ELF-1 (cell line): Measurements from ENCODE around the gene RPP40.
"Not testable (repeated sequence)": the region's sequence is repeated elsewhere in the genome, so short reads cannot be mapped to it uniquely, and the experiment has no call there.

Source experiments
- DNase-seq: peaks from one replicate; pipeline ENCODE4 v3.0.0-alpha.2; 2016; ENCODE audit warnings: low read depth, low spot score

RPP40 gene

GRCh38 chr6:5014072-5014561 is 10.3 kb upstream of the RPP40 start:
- DNase-seq = no peak

- no peak for DNase-seq
Measured at GRCh38 chr6:5012519-5012918, 8.7 kb upstream of the RPP40 start.

GRCh38 chr6:5011346-5011745 is 7.5 kb upstream of the RPP40 start:
- no peak for DNase-seq

GRCh38 chr6:5007531-5007930 is 3.7 kb upstream of the RPP40 start:
- no peak for DNase-seq

- DNase-seq = no peak
Measured at GRCh38 chr6:5006222-5006621, 2.4 kb upstream of the RPP40 start.

GRCh38 chr6:5005038-5005433 is 1.2 kb upstream of the RPP40 start:
- not testable (repeated sequence) for DNase-seq

GRCh38 chr6:5004373-5005037 is 668 bp upstream of the RPP40 start:
- no peak for DNase-seq

GRCh38 chr6:4999586-4999985 is 4.3 kb downstream of the RPP40 start:
- DNase-seq = no peak

GRCh38 chr6:4997862-4998261 is 6.0 kb downstream of the RPP40 start:
- no peak for DNase-seq

GRCh38 chr6:4994741-4995140 is 9.1 kb downstream of the RPP40 start:
- no peak for DNase-seq

- DNase-seq = no peak
Measured at GRCh38 chr6:4987432-4987831, 16.4 kb downstream of the RPP40 start.

- no peak for DNase-seq
Measured at GRCh38 chr6:4986999-4987398, 16.8 kb downstream of the RPP40 start.

GRCh38 chr6:4983322-4983721 is 20.5 kb downstream of the RPP40 start:
- DNase-seq = no peak

- DNase-seq = no peak
Measured at GRCh38 chr6:4981761-4982160, 22.1 kb downstream of the RPP40 start.

GRCh38 chr6:4979426-4979825 is 24.4 kb downstream of the RPP40 start:
- no peak for DNase-seq

- DNase-seq = no peak
Measured at GRCh38 chr6:4977468-4977867, 26.4 kb downstream of the RPP40 start.

GRCh38 chr6:4975506-4975905 is 28.3 kb downstream of the RPP40 start:
- DNase-seq = no peak

- no peak for DNase-seq
Measured at GRCh38 chr6:4974962-4975361, 28.9 kb downstream of the RPP40 start.

- DNase-seq = peak; percentile 96
Measured at GRCh38 chr6:4973982-4974745, 29.7 kb downstream of the RPP40 start.

GRCh38 chr6:4973415-4973814 is 30.4 kb downstream of the RPP40 start:
- no peak for DNase-seq

GRCh38 chr6:4972438-4972837 is 31.4 kb downstream of the RPP40 start:
- DNase-seq = no peak

- DNase-seq = no peak
Measured at GRCh38 chr6:4971851-4972250, 32.0 kb downstream of the RPP40 start.

- peak; percentile 59 for DNase-seq
Measured at GRCh38 chr6:4970739-4971395, 33.0 kb downstream of the RPP40 start.
